ENCODE data around the gene ZPR1.

The ZPR1 gene

DNA sequence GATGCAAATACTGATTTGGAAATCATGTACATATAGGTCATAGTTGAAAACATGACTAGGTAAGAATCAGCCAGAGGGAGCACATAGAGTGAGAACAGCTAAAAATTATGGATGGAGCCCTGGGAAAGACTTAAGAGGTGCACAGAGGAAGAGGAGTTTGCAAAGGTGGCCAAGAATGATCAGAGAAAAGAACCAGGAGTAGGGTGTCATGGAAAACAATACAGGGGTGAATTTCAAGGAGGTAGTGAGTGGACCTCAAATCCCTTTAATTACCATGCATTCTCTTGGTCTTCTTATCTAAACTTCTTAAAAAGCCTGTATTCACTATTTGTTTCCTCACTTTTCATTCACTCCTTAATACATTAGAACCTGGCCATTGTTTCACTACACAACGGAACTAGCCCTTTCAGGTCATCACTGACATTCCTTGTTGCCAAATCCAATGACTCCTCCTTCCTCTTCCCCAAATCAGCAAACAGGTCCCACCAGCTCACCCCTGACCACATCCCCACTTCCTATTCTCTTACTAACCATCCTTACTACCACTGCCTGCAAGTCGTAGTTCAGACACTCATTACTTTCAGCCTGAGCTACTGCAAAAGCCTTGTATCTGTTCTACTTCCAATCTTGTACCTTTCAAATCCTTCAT, 37.6 kb downstream of the ZPR1 start:
- DNase-seq (ENCODE audit: low read depth in 2 of 2), result no peak

DNA sequence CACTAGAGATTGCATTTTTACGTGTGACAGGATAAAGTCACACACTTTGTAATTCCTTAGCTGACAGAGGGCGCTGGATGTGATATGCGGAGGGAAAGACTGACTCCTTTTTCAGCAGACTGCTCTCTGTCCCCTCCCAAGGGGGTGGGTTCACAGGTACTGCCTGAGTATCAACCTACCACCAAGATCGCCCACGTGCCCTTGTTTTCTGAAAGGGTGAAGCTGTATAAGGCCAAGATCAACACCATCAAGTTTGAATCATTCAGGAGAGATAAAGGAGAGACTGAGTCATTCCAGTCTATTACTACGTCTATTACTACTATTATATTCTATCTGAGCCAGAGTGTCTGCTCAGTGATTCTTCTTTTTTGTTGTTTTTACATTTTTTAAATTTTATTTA, 45.7 kb downstream of the ZPR1 start:
- no peak for DNase-seq (ENCODE audit: low read depth in 2 of 2)

DNA sequence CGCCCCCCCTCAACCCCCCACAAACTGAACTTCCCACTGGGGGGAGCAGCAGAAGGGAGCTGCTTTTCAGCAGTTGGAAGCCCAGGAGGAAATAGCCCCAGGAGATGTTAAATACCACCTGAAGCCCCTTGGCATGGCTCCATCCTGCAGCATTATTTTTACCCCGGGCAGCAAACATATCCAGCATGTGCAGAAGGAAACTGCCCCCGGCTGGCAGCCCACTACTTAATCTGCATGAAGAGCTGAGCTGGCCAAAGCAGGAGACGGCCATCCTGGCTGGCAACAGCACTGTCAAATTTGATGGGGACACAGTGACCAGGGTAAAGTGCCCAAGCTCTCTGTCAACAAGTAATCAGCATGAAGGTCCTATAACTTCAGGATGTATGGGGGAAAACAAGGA, 47.1 kb downstream of the ZPR1 start:
- DNase-seq (ENCODE audit: low read depth in 2 of 2), result no peak

DNA sequence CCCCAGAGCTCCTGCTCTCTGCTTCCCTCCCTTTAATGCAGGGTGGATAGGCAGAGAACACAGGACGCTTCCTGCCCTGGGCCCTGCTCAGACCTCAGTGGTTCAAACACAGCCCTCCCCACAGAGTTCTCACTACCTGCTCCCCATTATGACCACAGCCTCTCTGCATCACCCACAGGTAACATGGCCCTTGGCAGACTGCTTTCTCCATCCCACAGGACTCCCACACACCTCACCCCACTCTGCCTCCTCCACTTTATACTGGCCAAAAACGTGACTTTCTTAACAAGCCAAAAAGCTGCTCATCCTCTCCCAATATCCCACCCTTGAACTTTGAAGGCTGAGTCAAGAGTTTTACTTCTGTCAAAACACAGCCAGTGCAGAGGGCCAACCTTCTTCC, 48.8 kb downstream of the ZPR1 start:
- DNase-seq (ENCODE audit: low read depth in 2 of 2), result no peak

DNA sequence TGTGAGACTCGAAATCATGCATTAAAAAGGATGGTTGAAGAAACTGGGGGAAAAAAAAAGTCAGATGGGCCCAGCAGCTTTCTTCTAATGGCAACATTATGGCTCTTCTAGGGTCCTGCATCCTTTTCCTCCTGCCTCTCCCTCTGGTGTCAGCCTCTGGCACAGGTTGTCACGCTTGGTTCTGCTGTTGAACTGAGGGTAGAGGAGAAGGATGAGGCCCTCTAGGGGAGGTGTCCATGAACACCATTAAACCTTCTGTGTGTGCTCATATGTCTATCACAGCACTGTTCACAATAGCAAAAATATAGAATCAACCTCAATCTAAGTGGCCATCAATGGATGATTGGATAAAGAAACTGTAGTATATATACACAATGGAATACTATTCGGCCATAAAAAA, 51.1 kb downstream of the ZPR1 start:
- DNase-seq (ENCODE audit: low read depth in 2 of 2), result no peak

DNA sequence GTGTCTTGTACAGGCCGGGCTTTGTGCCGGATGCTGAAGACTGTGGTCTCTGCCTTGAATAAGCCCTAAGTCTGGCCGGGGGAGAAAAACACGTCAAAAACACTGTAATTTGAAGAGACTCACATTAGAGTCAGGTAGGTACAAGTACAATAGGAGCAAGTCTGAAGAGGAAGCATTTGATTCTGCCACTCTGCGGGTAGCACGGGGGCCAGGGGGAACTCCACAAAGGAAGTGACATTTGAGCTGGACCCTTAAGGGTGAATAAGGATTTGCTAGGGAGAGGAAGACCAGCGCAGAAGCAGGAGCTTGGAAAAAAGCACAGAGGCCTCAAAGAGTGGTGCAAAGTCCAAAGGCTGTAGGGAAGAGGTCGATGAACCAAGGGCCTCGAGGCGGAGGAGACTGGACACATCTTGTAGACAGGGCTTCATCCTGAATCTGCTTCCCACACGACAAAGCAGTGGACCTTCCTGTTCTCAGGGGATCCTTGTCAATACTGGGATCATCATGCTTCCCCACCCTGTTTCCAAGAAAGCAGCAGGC, 53.8 kb downstream of the ZPR1 start:
- DNase-seq (ENCODE audit: low read depth in 2 of 2), result no peak

DNA sequence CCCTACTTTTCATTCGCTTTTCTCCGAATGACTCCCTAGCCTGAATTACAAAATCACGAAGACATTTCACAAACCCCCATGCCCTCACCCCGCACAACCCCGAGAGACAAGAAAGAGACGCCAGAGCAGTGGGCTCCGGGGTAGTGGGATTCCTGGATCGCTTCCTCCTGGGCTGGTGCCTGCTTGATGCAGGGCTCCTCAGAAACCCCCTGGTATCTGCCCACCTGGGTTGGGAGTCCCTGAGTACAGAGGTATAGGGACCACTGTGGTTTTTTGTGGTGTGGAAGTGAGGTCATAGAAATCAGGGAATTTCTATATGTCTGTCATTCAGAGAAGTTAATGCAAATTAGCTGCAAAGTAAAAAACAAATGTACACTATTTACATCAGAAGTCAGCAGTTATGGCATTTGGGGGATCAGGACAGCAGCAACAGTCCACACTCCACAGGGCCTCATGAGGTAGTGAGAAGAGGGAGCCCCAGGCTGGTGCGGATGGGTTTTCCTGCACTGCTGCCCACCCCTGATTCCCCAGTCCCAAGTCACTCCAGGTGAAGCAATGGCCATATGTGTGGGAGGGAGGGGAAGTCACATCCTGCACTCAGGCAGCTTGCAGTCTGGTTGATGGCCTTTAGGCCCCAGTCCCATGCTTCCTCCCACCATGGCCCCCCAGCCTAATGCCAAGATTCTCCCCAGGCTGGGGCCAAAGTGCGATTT, 54.6 kb downstream of the ZPR1 start:
- no peak for DNase-seq (ENCODE audit: low read depth in 2 of 2)

DNA sequence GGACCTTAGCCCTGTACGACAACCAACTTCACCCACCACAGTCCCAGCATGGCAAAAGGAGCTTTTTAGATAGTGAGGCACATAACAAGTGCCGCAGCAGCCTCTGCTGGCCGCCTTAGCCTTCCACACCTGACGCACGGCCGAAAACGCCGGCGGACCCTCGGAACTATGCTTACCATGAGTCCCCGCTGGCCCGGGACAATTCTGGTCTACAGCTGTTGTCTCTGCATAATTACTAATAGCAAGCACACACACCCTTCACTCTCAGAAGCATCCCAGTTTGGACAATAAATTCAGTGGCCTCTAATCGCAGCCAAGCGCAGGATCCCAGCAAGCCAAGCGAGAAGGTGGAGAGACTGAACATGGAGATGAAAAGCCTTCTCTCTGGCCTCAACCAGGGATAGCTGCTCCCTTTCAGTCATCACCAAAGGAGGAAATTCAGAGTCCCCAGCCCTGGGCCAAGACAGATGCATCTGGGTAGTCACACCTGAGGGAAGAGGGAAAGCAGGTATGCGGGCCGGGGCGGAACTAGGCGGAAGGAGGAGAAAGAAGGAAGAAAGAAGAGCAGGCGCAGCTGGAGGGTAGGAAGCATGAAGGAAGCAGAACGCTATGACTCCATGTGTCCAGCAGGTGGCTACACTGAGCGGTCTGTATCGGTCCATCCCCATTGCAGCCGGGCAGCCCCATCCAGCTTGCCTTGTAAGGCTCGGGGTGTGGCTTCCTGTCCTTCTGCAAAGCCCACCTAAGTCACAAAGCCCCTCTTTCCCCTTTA, 55.4 kb downstream of the ZPR1 start:
- peak; percentile 16 to 55 for DNase-seq (ENCODE audit: low read depth in 2 of 2)

DNA sequence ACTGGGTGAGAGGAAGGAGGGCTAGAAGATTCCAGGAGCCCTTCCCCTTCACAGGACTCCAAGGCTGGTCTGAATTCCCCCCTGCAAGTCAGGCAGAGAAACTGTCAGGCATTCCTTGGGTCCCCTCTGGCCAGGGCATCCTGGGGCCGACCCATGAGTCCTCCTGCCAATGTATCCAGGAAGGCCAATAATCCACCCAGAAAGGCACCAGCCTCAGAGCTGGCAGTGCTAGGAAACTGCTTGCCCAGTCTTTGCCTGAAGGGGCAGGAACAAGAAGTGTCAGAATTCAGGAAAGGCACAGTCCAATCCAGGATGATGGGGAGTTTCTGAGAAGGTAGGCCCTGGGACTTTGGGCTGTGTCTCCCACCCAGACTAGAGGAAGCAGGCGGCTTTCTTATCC, 56.0 kb downstream of the ZPR1 start:
- no peak for DNase-seq (ENCODE audit: low read depth in 2 of 2)

DNA sequence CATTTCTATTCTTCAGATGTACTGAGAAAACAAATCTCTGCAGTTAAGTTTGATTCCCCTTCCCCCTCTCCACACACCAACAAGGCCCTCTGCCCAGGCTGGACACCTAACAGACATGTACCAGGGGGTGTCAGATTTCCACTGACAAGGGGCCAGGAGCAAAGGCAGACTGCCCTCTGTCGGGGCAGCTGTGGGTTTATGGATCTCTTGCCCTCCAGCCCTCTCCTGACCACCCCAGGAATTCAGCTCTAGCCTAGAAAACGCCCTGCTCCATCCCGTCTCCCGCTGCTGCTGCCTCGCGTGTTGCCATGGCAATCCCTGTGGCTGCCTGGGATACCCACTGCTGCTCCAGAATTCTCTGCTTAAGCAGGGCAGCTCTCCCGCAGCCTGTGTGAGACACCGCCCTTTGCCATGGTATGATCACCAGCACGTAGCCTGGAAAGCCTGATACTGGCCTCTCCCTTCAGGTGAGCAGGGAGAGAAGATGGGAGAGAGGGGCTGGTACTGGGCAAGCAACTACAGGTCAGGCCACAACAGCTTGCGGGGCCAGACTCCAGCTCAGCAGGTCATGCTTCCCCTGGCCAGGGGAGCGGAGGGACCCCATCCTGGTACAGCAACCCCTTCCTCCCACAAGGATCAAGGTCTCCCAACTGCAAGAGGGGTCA, 56.6 kb downstream of the ZPR1 start:
- DNase-seq (ENCODE audit: low read depth in 2 of 2), result no peak

DNA sequence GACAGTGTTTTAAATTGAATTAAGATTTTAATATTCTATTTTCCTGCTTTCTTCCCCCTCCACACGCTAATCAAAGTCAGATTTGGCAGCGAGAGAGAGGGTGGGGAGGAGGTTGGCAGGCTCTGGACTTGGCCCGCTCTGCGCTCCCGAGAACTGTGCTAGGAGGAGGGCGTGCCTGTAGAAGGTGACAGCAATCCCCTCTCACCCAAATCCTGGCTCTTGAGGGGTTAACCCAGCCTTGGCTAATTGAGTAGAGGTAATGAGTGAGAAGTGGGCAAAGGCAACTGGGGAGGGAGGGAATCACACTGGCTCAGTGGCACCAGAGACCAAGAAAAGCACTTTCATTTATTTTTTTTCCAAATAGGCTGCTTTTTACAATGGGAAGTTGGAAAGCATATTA, 57.2 kb downstream of the ZPR1 start:
- DNase-seq (ENCODE audit: low read depth in 2 of 2), result no peak

DNA sequence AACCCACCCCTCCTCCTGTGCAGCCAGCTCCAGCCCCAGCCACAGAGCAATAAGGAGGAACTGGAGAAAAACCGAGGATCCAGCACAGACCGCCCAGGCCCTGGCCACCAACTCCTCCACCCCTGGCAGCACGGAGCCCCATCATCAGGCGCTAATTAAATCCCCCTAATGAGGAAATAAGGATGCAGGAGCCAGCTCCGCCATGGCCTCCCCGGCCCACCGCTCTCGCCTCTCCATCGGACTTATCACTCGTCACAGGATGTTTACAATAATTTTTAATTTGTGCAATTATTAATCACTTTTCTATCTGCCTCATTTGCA, 57.6 kb downstream of the ZPR1 start:
- no peak for DNase-seq (ENCODE audit: low read depth in 2 of 2)

DNA sequence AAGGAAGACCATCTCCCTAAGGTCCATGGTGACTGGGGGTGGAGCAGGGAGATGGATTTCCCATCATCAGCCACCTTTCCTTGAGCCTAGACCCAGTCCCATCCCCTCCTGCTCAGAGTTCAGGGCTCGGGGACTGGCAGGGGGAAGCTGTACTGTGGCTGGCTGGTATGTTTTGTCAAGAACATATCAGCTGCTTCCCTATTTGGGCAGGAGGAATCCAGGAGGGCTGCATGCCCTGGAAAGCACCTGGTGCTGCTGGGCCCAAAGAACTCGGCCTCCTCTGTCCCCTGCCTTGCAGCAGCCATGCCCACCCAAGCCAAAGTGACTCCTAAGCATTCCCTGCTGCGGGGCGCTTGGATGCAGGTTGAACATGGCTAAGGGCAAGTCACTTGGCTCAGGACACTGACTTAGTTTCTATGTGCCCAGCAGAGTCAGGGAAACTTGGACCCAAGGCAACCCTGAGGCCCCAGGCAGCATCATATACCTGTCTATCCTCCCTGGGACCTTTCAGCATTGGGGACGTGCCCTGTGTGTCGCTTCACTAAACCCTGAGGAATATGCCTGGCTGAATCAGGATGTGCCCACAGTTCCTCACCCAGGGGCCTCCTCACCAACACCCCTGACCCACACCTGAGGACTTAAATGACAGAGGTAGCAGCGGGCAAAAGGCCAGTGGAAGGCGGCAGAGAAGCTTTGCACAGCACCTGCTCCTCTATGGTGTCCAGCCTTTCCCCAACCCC, 58.2 kb downstream of the ZPR1 start:
- DNase-seq (ENCODE audit: low read depth in 2 of 2), result no peak

DNA sequence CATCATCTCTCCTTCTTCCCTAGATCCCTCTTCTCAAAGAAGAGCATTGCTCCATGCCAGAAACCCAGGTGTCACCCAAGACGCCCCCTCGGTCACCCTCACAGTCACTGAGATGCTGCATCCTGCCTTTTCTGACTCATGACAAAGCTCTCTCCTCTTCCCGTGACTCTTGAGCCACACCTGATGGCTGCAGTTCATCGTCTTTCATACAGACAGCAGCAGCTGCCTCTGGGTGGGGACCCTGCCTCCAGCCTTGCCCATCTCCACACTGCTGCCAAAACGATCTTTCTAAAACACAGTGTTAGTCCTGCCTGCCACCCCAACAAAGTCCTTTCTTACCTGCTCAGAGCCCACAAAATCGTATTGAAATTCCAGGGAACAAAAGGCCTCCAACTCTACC, 59.8 kb downstream of the ZPR1 start:
- no peak for DNase-seq (ENCODE audit: low read depth in 2 of 2)

DNA sequence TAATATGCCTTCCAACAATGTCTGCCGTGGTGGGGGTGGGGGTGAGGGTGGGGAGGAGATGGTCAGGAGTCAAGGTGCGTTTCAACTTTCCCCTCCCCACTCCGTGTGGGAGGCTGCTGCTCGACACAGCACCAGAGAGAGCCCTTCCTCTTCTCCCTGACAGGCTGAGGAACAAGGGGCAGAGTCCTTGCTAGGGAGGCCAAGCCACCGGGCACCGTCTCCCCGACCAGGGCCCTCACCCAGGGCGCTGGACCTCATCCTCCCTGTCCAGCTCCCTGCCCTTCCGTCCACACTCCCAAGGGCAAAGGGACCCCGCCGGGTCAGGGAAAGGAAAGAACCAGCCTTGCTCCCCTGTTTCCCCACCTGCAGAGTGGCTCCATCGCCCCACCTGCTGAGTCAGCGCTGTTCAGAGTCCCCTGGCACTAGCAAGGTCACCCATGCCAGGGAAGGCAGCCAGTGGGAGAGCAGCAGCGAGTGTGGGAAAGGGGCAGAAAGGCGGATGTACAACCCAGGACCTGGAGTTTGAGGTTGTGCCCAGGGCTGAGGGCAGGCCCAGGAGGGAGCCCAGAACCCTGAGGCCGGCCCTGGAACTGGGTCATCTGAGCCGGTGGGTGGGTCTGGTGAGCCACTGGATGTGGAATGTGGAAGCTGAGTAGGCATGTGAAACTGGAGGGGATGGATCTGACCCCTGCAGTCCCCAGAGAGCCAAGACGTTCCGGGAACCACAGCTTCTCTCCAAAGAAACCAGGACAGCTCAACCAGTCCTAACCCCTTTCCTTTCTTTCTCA, 62.2 kb downstream of the ZPR1 start:
- no peak for DNase-seq (ENCODE audit: low read depth in 2 of 2)

DNA sequence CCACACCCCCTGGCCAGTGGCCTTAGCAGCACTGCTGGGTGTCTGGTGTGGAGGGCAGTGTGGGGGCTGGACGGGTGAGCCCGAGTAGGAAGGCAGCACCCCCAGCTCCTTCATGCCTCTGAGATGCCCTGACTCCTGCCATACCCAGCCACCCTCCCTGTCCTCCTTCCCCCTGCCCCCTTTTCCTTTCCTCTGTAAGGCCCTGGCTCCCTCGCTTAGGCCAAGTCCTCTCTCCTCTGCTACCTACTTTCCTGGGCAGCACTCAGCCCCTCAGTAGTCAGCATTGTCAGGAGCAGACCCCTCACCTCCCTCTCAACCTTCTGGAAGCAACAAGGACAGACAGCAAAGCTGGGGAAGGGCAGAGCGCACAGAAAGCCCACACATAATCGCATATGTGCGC, 63.0 kb downstream of the ZPR1 start:
- DNase-seq (ENCODE audit: low read depth in 2 of 2), result no peak

All from stimulated activated CD4-positive, alpha-beta T cell treated with anti-CD3 and anti-CD28 coated beads, Interleukin-12 subunit alpha, Interleukin-12 subunit beta, amount 100 ng/mL, for 24 hours (primary cell).